OCI-LY7 (cell line): Measurements from ENCODE around the gene LRRC51. TPM values are rescaled to one million over a fixed set of nuclear protein-coding genes. Genes with fewer than 3 reads are reported as not detected.

Experiments
- BruUV-seq: library from RNA; stranded (reverse); fragments of 400-500 nt; replicated peaks from 2 replicates; lab custom pipeline; 2021; lab: Mats Ljungman, UMichigan
- CTCF ChIA-PET: fragments of 300-600 bp; sonication (Branson Sonifier 250); formaldehyde crosslinking; loops from one replicate; lab custom pipeline; 2022; ENCODE audit warnings: antibody characterized with exemption; ENCODE audit not compliant: unreplicated experiment; lab: Charles Lee
- POLR2A ChIA-PET: fragments of 300-600 bp; sonication (Branson Sonifier 250); formaldehyde crosslinking; loops from one replicate; lab custom pipeline; 2022; ENCODE audit warnings: antibody characterized with exemption; lab: Charles Lee
- DNase-seq: peaks from one replicate; pipeline ENCODE4 v3.0.0-alpha.2; 2015; ENCODE audit warnings: low spot score
- H2AFZ ChIP-seq: fragments of 200-600 bp; sonication (generic), shearing (Covaris generic); 2 replicates; pipeline ENCODE4 v1.6.1; 2014; ENCODE audit warnings: mild to moderate bottlenecking, antibody characterized with exemption, low read length, moderate library complexity
- H3K27ac ChIP-seq: fragments of 200-600 bp; sonication (generic); 2 replicates; pipeline ENCODE4 v1.5.1; 2014; ENCODE audit warnings: mixed run types, low read depth, mild to moderate bottlenecking, moderate library complexity, low read length, inconsistent platforms; ENCODE audit not compliant: poor library complexity, severe bottlenecking
- H3K36me3 ChIP-seq: fragments of 200-600 bp; sonication (generic); 2 replicates; pipeline ENCODE4 v1.6.1; 2014; ENCODE audit warnings: mild to moderate bottlenecking, antibody characterized with exemption, low read length, moderate library complexity, mixed read lengths; ENCODE audit not compliant: insufficient read depth
- H3K4me1 ChIP-seq: fragments of 200-600 bp; sonication (generic); 2 replicates; pipeline ENCODE4 v1.5.1; 2014; ENCODE audit warnings: mild to moderate bottlenecking, low read length; ENCODE audit not compliant: insufficient read depth, poor library complexity, severe bottlenecking
- H3K4me2 ChIP-seq: fragments of 200-600 bp; sonication (generic); 2 replicates; pipeline ENCODE4 v1.6.1; 2014; ENCODE audit warnings: mild to moderate bottlenecking, low read length
- H3K4me3 ChIP-seq: fragments of 200-600 bp; sonication (generic); 2 replicates; pipeline ENCODE4 v1.5.1; 2014; ENCODE audit warnings: mild to moderate bottlenecking, low read depth, low read length; ENCODE audit not compliant: poor library complexity, severe bottlenecking
- H3K79me2 ChIP-seq: fragments of 200-600 bp; sonication (generic); 2 replicates; pipeline ENCODE4 v1.6.1; 2016; ENCODE audit warnings: low read depth, mild to moderate bottlenecking, low read length, moderate library complexity, mixed read lengths; ENCODE audit not compliant: insufficient read depth
- H3K9me2 ChIP-seq: fragments of 200-600 bp; sonication (generic); 2 replicates; pipeline ENCODE4 v1.6.1; 2016; ENCODE audit warnings: mild to moderate bottlenecking, low read length, mixed read lengths; ENCODE audit not compliant: insufficient read depth
- H3K9me3 ChIP-seq: fragments of 200-600 bp; sonication (generic); 2 replicates; pipeline ENCODE4 v1.6.1; 2014; ENCODE audit warnings: mild to moderate bottlenecking, mixed run types, low read length, mixed read lengths
- H4K20me1 ChIP-seq: fragments of 200-600 bp; sonication (generic); 2 replicates; pipeline ENCODE4 v1.6.1; 2014; ENCODE audit warnings: mild to moderate bottlenecking, antibody characterized with exemption, low read length, moderate library complexity, mixed read lengths; ENCODE audit not compliant: insufficient read depth
- EZH2phosphoT487 ChIP-seq: fragments of 200-600 bp; sonication (generic); IDR thresholded peaks from 2 replicates; pipeline ENCODE4 v1.6.1; 2018; ENCODE audit warnings: low read depth, borderline replicate concordance, mild to moderate bottlenecking, mixed run types, antibody characterized with exemption, low read length, moderate library complexity, mixed read lengths
- intact Hi-C: fragments of 100-400 bp; cut with micrococcal nuclease; formaldehyde crosslinking; loops from one replicate; pipeline ENCODE4 v1.10.0; 2022; ENCODE audit not compliant: unreplicated experiment
- total RNA-seq, 2 experiments: library from RNA; depleted of rRNA in 1 of 2; stranded (reverse); fragments of >200 nt in 1 of 2; shearing (Covaris generic) in 1 of 2; gene quantifications; 2 replicates each; pipeline ENCODE4 v1.2.3, GENCODE V29; 2014 to 2022
- TF ChIP-seq, protein P1 (sequence below): fragments of 200-600 bp; sonication (generic); conservative IDR thresholded peaks from 2 replicates; pipeline ENCODE4 v1.5.1; 2014; ENCODE audit warnings: mild to moderate bottlenecking, antibody characterized with exemption, low read length, moderate library complexity, mixed read lengths

Gene LRRC51
- total RNA-seq, 2 experiments from 2014 or later: 9.9 to 15.3 TPM

DNA sequence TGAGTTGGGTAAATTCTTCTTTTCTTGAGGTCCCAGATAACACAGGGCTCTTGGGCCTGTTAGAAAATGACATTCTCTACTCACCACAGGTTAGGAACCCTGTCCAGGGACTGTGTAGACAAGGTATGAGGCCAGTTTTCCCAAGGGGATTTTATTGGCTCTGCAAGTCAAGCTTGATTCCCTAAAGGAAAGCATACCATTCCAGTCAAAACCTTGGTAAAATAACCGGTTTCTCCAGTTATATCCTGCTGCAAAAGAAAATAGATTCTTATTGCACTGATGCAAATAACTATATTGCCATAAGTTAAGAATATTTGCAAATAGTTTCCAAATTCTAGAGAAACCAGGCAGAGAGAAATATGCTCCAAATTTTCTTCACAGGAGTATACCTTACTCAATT is 45.3 kb downstream of the LRRC51 start:
- Histone ChIP-seq H3K4me1 (no peaks in the 10 kb centered on the region), H3K9me3 (peaks cover 33% of the 10 kb centered on the region), H3K27ac (no peak overlapping the region), H2AFZ (no peak overlapping the region), H3K4me2 (no peak overlapping the region), H3K9me2 (no peaks in the 10 kb centered on the region), H3K79me2 (no peaks in the 10 kb centered on the region), H3K36me3 (no peaks in the 10 kb centered on the region), H3K4me3 (no peak overlapping the region), H4K20me1 (no peaks in the 10 kb centered on the region)
- no peak for DNase-seq
- TF ChIP-seq, protein P1, sequence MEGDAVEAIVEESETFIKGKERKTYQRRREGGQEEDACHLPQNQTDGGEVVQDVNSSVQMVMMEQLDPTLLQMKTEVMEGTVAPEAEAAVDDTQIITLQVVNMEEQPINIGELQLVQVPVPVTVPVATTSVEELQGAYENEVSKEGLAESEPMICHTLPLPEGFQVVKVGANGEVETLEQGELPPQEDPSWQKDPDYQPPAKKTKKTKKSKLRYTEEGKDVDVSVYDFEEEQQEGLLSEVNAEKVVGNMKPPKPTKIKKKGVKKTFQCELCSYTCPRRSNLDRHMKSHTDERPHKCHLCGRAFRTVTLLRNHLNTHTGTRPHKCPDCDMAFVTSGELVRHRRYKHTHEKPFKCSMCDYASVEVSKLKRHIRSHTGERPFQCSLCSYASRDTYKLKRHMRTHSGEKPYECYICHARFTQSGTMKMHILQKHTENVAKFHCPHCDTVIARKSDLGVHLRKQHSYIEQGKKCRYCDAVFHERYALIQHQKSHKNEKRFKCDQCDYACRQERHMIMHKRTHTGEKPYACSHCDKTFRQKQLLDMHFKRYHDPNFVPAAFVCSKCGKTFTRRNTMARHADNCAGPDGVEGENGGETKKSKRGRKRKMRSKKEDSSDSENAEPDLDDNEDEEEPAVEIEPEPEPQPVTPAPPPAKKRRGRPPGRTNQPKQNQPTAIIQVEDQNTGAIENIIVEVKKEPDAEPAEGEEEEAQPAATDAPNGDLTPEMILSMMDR: no peak
- BruUV-seq: no TSS peak
- POLR2A ChIA-PET: interaction anchor here (1.2 kb wide), 1 partner anchor 26 kb away, joined by 5 read pairs; no protein-coding TSS in a partner anchor
- CTCF ChIA-PET: no interaction called here
- intact Hi-C loops: no loop called here

DNA sequence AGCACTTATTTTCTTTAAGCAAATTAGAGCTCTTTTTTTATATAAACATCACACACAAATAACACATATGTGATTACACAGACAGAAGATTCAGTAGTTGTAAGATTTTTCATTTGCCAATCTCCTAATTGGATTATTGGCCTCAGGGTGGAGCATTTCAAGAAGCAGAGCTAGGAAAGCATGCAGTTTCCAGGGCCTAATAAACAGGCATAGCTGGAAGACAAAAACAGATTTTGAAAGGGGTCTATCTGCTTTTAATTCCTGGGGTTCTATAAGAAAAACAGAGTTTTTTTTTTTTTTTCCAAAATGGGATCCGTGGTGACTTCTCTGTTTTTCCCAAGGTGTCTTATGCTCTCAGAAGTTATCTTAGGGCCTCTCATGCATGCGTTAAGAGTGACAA is 47.3 kb downstream of the LRRC51 start:
- no peaks in the 10 kb centered on the region for H3K79me2 ChIP-seq
- H3K9me3 ChIP-seq: peaks cover 33% of the 10 kb centered on the region
- no peaks in the 10 kb centered on the region for H3K4me1 ChIP-seq
- no peak overlapping the region for H3K27ac ChIP-seq
- H2AFZ ChIP-seq: no peak overlapping the region
- no peaks in the 10 kb centered on the region for H4K20me1 ChIP-seq
- H3K4me3 ChIP-seq: no peak overlapping the region
- intact Hi-C loops: no loop called here
- no peaks in the 10 kb centered on the region for H3K36me3 ChIP-seq
- CTCF ChIA-PET: no interaction called here
- no peak overlapping the region for H3K4me2 ChIP-seq
- no TSS peak for BruUV-seq
- POLR2A ChIA-PET: no interaction called here
- DNase-seq: no peak
- no peaks in the 10 kb centered on the region for H3K9me2 ChIP-seq
- TF ChIP-seq, protein P1: 0 out of 2 replicates have a peak, but pooled peaks have one; percentile 11
- TF ChIP-seq EZH2phosphoT487: no peak

DNA sequence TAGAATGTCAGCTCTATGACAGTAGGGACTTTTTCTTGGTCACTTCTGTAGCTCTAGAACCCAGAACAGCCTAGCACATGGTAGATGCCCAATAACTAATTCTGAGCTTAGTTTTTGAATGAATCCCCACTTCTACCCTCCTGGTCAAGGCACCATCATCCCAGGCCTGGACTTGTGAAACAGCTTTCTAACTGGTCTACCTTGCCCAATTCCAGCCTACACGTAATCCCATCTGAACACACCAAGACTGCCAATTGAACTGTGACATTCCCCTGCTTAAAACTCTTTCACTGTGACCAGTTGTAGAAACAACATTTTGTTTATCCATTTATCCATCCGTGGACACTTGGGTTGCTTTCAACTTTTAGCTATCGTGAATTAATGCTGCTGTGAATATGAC is 48.7 kb downstream of the LRRC51 start:
- H3K9me2 ChIP-seq: no peaks in the 10 kb centered on the region
- TF ChIP-seq EZH2phosphoT487: no peak
- TF ChIP-seq, protein P1: no peak
- peaks cover 33% of the 10 kb centered on the region for H3K9me3 ChIP-seq
- H4K20me1 ChIP-seq: no peaks in the 10 kb centered on the region
- H3K4me3 ChIP-seq: no peak overlapping the region
- no peak overlapping the region for H3K4me2 ChIP-seq
- intact Hi-C loops: no loop called here
- H3K4me1 ChIP-seq: no peaks in the 10 kb centered on the region
- ChIA-PET CTCF (no interaction called here), POLR2A (no interaction called here)
- no peaks in the 10 kb centered on the region for H3K36me3 ChIP-seq
- no TSS peak for BruUV-seq
- no peak overlapping the region for H2AFZ ChIP-seq
- no peaks in the 10 kb centered on the region for H3K79me2 ChIP-seq
- H3K27ac ChIP-seq: no peak overlapping the region
- no peak for DNase-seq
